ENCODE results near the gene LCMT2. TPM values are rescaled to one million over a fixed set of nuclear protein-coding genes. Genes with fewer than 3 reads are reported as not detected.

LCMT2 gene, protein sequence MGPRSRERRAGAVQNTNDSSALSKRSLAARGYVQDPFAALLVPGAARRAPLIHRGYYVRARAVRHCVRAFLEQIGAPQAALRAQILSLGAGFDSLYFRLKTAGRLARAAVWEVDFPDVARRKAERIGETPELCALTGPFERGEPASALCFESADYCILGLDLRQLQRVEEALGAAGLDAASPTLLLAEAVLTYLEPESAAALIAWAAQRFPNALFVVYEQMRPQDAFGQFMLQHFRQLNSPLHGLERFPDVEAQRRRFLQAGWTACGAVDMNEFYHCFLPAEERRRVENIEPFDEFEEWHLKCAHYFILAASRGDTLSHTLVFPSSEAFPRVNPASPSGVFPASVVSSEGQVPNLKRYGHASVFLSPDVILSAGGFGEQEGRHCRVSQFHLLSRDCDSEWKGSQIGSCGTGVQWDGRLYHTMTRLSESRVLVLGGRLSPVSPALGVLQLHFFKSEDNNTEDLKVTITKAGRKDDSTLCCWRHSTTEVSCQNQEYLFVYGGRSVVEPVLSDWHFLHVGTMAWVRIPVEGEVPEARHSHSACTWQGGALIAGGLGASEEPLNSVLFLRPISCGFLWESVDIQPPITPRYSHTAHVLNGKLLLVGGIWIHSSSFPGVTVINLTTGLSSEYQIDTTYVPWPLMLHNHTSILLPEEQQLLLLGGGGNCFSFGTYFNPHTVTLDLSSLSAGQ
- 5.2 TPM for total RNA-seq

DNA sequence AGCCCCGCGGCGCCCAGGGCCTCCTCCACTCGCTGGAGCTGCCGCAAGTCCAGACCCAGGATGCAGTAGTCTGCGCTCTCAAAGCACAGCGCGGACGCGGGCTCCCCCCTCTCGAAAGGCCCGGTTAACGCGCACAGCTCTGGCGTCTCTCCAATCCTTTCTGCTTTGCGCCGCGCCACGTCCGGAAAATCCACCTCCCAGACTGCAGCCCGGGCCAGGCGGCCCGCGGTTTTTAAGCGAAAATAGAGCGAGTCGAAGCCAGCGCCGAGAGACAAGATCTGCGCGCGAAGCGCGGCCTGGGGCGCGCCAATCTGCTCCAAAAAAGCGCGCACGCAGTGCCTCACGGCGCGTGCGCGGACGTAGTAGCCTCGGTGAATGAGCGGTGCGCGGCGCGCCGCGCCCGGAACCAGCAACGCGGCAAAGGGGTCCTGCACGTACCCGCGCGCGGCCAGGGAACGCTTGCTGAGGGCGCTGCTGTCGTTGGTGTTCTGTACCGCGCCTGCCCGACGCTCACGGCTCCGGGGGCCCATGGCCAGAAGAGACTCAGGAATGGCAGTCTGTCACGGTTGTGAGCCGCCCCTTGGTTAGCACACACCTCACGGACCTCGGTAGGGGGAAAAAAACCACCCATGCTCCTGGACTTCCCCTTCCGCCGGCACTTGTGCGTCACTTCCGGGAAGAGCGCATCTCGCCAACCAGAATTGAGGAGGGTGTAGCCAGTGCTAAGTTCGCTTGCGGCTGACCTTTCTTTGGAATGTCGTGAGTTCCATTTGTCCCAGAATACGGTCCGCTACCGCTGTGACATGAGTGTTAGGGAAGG, at the start of gene LCMT2:
Gene LCMT2, minus strand, starts transcription at position 614 of the 820 bp plus-strand sequence. Its CDS starts 84 bp downstream, at position 530.
- peak; percentile 99 for DNase-seq

DNA sequence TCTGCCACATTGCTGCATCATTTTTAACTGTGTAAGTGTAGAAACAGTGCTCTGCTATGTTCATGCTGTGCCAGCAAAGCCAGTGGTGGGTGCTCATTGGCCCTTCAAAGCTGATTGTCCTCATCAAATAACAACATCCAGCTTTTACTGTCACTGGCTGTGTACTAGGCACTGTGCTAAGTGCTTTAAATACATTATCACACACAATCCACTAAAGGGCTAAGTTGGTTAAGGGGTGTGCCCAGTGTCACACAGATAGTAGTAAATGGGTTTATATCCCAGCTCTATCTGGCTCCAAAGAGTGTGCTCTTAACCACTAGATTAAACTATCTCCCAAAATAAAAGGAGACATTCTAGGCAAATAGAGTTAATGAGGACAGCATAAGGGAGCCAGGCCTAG, 48.2 kb upstream of the LCMT2 start:
- no peak for DNase-seq

DNA sequence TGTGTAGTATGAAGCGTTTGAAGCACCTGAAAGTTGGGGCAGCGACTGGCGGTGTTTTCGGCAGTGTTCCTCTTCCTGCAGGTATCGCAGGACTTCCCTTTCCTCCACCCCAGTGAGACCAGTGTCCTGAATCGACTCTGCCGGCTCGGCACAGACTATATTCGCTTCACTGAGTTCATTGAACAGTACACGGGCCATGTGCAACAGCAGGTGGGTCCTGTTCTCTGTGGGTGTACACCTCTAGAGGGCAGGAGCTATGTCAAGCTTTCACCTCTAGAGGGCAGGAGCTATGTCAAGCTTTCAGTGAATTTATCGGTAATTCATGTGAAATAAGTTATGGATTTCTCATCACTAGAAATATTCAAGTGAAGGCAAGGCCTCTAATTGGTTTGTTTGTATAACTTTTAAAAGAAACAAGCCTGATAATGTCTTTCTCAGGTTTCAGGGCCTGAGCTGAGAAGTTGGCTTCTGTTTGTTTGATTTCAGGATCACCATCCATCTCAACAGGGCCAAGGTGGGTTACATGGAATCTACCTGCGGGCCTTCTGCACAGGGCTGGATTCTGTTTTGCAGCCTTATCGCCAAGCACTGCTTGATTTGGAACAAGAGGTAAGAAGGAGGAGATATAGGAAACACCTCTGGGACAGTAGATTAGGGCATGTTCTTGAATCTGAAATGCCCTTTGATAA, 45.8 kb upstream of the LCMT2 start:
- peak; percentile 23 for DNase-seq

DNA sequence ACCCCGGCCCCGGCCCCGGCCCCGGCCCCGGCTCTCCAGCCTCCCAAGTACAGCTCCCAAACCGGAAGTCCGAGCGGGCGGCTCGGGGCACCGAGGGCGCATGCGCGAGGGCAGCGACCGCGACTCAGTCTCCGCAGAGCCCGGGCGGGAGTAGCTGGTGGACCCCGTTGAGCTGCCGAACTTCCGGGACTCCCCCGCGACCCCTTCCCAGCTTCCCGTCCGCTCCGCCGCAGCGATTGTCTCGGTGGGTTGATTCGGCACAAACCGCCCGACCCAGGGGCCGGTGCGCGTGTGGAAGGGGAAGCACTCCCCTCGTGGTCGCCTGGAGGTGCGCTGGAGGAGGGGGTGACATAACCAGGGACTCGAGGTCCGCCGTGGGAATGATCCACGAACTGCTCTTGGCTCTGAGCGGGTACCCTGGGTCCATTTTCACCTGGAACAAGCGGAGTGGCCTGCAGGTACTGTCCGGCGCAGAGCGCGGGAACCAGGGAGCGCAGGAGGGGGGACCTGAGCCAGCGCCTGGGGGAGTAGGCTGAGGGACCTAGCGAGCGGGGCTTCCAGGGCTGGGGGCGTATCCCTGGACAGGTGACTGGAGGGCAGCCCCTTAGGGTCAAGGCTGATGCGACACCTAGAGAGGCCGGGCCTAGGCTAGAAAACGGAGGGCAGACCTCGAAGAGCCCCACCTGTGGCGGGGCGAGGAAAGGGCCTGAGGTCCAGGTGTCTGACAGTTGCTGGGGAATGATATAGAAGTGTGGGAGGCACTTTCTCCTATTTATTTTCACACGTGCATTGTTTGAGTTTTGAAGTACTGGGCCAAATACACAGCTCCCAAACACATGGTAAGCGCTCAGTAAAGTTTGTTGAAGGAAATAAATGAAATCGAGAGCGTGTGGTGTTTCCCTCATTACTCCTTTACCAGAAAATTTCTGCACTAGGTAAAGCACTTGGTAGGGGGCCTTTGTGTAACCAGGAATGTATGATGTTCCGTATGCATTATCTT, 40.9 kb upstream of the LCMT2 start, which contains the start of the genes TUBGCP4 and ZSCAN29:
Gene TUBGCP4, plus strand, starts transcription at position 127 of the 1,000 bp plus-strand sequence. Its CDS starts 254 bp downstream, at position 381.
Gene ZSCAN29, minus strand, starts transcription at position 69 of the 1,000 bp plus-strand sequence. CDS start 1,130 bp downstream, outside the sequence.
- peak; percentile 93 for DNase-seq

DNA sequence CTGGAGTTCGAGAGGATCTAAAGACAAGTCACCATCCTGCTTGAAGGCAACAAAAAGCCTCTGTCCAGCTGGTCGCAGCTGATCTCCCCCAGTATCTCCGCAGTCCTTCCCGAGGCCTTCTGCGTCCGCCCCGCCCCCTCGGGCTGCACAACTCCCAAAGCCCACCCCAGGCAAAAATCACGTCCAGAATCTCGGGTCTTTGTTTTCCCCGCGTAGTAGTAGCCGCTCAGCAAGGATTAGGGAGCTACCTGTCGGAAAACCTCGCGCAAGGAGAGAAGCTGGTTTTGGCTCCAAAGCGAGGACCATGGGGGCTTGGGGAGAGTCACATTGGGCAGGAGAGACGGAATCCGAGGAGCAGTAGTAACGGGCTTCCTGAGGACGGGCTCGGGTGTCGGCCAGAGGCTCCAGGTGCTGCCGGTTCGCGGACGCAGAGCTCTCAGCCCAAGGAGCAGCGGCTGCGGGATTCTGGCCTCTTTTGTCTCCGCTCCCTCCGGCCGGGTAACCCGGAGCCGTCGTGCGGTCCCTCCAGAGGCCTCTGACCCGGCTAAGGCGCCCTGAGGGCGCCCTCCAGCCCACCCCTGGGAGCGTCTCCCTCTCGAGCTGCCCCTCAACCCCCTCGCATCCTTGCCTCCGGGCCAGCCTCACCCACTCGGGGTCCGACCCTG, 40.1 kb upstream of the LCMT2 start:
- peak; percentile 76 for DNase-seq

DNA sequence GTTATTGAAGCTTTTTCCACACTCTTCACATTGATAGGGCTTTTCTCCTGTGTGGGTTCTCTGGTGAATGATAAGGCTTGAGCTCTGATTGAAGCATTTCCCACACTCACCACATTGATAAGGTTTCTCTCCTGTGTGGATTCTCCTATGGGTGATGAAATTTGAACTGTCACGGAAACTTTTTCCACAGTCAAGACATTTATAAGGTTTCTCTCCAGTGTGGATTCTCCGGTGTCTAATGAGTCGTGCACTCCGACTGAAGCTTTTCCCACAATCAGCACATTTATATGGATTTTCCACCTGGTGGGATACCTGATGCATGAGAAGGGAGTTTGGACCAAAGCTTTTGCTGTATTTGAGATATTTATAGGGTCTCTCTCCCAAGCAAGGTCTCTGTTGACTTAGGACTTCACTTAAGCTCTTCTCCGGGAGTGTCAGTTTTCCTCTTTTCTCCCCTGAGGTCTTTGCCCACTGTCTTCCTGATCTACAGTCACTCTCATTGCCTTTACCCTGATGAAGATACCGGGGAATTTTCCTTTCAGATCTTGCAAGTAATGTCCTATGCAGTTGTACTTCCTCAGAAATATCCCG, 31.0 kb upstream of the LCMT2 start:
- DNase-seq, result no peak

DNA sequence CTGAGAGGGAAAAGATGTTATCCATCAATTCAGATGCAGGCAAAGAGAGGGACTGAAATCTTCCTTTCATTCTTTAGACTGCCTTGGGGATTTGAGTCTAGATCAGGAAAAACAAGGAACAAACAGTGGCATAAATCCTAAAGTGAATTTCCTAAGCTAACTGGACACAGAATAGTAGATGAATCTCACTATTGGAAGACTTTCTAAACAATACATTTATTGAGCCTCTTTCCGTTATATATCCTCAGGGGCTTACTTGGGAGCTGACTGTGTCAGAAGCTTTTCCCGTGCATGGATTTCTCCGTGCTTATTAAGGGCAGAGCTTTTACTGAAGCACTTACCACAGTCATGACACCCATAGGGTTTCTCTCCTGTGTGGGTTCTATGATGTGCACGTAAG, 30.4 kb upstream of the LCMT2 start:
- DNase-seq, result no peak

DNA sequence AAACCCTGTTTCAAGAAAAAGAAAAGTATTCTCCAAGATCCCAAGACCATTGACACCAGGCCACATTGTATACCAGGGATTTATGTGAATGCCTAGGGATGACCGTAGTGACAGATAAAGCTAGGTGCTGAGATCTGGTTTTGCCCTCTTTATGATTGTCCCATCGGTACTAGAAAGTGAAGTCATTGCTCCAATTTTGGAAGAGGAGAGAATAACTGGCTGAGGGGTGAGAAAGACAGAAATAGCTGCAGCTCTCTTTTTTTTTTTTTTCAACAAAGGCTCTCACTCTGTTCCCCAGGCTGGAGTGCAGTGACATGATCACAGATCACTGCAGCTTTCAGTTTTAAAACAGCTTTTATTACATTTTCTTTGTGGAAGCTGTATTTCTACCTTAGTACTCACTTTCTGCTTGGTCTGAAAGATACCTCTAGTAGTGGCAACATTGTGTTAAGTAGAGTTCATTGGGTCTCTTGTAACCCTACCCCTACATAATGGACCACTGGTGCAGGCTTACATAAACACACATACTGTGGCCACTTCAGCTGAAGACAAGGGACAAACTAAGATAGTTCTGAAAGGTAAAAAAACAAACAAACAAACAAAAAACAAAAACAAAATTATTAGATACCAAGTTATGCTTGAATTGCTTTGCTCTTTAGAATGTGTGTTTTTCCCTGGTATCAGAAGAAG, 22.5 kb upstream of the LCMT2 start:
- no peak for DNase-seq

DNA sequence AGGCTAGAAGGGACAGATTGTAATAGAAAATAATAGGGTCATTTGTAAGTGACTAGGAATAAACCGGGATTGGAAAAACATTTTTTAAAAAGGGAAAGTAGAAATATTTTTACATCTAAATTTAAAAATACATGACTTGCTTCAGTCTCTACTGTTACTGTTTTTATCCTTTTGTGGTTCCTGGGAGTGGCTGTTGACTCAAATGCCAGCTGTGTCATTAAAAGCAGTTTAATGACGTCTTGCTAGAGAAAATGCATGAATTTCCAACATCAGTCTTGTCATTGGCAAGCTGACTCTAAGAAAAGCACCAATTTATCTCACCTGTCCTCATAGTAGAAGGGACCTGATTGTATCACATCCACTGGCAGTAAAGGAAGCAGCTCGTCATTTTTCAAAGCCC, 16.7 kb upstream of the LCMT2 start:
- DNase-seq, result no peak

DNA sequence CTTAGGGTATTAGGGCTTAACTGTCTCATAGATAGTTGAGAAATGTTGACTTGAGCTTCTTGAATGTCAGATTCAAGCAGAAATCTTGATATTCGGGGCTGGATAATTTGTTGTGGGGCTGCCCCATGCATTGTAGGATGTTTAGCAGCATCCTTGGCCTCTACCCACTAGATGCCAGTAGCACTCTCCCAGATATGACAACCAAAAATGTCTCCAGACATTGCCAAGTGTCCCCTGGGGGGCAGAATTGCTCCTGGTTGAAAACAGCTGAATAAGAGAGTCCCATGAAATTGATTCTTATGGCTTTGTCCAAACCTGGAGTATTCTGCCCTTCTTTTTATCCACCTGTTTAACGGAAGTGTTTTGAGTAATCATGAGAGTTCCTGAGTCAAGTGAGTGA, 15.9 kb upstream of the LCMT2 start:
- DNase-seq, result no peak

DNA sequence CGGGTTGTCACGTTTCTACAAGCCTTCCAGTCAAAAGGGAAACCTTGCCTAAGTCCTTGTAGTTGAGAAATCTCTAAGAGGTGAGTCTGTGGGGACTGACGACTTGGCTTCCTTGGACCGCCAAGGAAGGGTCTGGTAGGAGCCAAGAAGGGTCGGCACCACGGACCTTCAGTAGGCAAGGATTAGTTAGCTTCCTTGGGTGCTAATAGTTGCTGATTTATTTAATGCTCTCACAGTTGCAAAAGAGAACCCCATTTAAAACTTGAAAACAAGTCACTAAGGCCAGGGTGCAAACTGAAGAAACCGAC, 361 bp upstream of the LCMT2 start:
- DNase-seq, result no peak

DNA sequence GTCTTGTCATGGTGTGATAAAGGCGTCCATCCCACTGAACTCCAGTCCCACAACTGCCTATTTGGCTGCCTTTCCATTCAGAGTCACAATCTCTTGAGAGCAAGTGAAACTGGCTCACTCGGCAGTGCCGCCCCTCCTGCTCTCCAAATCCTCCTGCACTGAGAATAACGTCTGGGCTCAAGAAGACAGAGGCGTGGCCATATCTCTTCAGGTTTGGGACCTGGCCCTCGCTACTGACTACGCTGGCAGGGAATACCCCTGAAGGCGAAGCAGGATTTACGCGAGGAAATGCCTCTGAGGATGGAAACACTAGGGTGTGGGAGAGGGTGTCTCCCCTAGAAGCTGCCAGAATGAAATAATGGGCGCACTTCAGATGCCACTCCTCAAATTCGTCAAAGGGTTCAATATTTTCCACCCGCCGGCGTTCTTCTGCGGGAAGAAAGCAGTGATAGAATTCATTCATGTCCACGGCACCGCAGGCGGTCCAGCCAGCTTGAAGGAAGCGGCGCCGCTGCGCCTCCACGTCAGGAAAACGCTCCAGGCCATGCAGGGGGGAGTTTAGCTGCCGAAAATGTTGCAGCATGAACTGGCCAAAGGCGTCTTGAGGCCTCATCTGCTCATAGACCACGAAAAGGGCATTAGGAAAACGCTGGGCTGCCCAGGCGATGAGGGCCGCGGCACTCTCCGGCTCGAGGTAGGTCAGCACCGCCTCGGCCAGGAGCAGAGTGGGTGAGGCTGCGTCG, 985 bp downstream of the LCMT2 start:
- DNase-seq, result peak; percentile 41

DNA sequence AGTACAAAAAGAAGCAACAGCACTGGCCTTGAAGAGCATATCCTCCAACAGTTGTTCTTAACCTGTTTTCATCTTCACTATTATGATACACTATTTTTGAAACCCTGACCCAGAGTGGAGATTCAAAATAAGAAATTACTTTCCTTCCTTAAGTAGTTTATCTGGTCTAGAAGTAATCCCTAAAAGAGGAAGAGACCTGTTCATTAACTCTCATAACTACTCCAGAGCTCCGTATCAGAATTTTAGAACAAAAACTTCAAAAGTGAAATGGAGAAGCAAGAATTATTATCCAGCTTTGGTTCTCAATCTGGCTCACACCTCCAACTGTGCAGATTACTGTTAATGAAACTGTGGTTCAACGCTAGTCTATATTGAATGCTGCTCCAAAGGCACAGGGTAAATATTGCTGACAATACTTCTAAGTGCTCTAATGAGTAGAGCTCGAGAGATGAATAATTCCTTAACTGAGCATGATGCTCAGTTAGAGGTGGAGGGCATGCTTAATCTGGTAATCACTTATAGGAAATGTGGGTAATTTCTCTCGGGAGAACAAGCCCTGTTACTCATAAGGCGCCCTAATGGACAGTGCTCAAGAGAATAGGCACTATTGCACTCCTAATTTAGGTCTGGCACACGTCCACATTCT, 5.2 kb downstream of the LCMT2 start:
- no peak for DNase-seq

DNA sequence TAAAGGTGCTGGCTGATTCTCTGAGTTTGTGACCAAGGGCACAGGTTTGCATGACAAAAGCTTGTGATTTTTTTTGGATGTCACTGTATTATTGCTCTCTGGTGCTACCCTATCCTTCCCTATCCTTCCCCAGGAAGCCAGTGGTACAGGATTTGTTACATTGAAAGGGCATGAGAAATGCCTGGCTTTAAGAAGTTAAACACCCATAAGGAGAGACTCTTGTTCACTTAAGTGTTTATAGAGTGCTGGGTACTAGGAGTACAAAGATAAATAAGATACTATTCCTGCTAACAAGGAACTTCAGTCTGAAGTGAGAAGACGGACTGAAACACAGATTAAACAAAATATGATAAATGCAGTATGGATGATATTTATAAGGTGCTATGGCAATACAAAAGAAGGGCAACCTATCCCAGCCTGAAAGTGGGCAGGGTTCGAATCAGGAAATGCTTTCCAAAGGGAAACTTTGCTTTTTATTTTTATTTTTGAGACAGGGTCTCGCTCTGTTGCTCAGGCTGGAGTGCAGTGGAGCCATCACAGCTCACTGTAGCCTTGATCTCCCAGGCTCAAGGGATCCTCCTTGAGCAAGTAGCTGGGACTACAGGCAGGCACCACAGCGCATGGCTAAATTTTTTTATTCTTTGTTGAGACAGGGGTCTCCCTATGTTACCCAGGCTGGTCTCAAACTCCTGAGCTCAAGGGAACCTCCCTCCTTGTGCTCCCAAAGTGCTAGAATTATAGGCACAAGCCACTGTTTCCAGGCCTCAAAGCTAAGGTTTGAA, 11.2 kb downstream of the LCMT2 start:
- DNase-seq, result no peak

DNA sequence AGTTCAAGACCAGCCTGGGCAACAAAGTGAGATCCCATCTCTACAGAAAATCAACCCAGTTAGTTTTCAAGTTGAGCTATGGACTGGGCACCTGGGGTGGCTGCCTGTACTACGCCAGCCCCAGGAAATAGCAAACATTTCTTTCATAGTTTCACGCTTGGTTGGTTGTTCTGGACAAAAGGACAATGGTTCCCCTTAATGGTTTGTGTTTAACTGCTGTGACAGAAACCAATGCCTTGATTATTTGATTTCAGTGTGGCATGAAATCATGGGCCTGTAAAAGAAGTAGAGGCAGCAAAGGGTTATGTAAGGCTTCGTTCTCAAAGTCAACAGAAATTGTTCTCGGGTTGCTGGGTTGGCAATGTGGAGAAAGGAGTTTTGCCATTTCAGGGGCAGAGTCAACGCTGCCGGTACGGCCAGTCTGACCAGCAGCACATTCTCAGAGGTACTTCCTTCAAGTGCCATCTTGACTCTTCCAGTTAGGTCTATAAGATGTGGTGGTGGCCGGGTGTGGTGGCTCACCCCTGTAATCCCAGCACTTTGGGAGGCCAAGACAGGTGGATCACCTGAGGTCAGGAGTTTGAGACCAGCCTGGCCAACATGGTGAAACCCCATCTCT, 12.7 kb downstream of the LCMT2 start:
- no peak for DNase-seq

DNA sequence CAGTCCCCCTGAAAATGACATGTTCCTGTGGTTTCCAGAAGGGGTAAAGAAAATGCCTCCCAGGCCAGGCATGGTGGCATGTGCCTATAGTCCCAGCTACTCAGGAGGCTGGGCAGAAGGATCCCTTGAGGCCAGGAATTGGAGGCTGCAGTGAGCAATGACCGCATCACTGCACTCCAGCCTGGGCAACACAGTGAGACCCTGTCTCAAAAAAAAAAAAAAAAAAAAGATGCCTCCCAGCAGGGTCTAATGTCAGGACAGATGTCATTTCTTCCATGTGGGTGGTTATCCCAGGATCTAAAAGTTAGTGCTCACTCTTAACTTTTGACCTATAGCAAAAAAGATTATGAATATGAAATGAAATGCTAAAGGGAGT, 13.4 kb downstream of the LCMT2 start:
- no peak for DNase-seq

Data from tongue (tissue), 2 donors.